Tongue (tissue), 2 donors: Measurements from ENCODE around the gene COA1. TPM values are rescaled to one million over a fixed set of nuclear protein-coding genes. Genes with fewer than 3 reads are reported as not detected.
"Not testable (repeated sequence)": the region's sequence is repeated elsewhere in the genome, so short reads cannot be mapped to it uniquely, and the experiment has no call there.

ENCODE experiments used
- DNase-seq: peaks from one replicate; pipeline ENCODE4 v3.0.0-alpha.2; 2015
- total RNA-seq: library from RNA; depleted of rRNA; stranded (reverse); fragments of >200 nt; gene quantifications from one replicate; pipeline ENCODE4 v1.2.3, GENCODE V29; 2014

The COA1 gene
- total RNA-seq, 1 donor from 2014 or later: 53.2 TPM

DNA sequence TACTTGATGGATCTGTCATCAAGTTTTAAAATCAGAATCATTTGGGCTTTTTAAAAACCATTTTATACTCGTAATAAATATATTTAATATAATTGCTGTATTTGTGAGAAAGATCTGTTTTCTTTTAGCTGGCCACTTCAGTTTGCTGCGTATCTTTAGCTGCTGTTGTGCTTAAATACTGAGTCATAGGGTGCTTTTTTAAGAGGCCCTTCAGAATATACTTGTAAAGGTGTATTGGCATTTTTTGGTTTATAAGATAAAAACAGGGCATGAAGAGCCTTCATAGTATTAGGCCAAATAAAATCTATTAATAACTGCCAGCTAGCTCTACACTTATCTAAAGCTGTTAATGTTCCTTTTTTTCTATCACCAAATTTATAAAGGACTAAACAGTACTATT, 102.6 kb downstream of the COA1 start:
- no peak for DNase-seq

DNA sequence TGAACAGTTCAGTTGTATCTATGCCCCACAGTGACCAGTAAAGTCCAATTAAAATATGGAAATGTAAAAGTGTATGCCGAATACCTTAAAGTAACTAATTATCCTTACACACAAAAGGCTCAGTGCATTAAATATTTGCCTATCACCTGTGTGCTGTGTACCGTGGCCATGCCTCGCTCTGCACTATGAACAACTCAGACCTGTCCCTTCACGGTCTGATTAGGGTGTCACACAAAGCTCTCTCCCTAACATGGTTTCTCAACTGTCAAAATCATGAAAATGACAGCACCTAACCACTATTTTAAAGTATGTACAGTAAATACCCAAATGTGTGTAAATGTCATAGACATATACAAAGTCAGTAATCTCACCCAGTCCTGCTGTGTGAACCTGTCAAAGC, 103.3 kb downstream of the COA1 start:
- DNase-seq: no peak

DNA sequence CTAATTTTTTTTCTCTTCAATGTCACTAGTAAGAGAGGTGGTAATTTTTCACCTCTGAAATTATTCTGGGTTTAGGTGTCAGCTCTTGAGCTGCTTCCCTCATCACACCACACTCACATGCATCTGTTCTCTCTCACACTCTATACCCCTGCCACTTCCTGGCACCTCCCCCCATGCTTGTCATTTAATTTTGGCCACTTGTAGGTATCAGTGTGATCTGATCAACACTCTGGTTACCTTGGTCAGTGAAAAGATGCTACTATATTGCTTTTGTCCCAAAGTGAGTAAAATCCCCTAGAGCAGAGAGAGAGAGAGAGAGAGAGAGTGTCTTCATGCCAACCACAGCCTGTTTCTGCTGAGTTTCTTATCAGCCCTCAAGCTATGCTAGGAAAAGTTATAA, 103.9 kb downstream of the COA1 start:
- DNase-seq: no peak

DNA sequence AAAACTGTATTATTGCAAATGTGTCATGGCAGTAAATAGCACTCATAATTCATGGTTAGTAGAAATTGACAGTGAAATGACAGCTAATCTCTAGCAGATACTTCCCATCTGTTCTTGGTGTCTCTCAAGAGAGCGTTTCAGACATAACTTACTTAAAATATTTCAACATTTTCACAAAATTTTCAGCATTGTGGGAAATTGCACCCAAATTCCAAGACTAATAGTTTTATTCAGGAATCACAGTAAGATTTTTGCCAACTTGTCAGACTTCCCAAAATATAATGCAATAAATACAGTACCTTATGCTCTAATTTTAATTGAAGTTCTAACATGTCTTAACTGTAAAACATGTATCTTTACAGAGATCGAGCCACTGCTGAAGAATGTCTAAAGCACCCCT, 105.2 kb downstream of the COA1 start:
- no peak for DNase-seq

DNA sequence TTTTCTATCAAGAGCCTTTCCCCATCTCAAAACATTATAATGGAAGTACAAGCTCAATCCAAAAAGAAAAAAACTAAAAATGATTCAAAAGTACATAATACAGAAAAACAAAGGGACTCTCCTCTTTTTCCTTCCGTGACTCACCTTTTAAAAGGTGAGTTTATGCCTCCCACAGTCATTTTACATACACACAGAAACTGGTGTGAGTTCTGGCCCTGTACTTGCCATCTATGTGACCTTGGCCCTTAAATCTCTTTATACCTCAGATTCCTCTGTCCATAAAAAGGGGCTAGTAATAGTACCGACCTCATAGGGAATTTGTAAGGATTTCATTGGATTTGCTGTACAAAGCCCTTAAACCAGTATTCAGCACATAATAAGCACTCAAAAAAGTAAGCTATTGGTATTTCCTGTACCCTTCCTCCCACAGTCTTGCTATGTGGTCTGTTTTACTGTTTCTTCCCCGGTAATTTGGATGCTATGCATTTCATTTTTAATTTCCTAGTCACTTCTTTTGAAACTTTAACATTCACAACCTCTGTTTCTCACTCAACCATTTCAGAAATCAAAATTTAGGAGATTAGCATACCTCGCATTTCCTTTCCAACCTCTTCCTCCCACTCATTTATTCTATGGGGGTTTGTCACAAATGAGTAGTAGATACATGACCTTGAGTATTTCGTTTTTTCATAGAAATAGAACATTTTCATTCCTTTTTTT, 107.4 kb downstream of the COA1 start:
- no peak for DNase-seq

DNA sequence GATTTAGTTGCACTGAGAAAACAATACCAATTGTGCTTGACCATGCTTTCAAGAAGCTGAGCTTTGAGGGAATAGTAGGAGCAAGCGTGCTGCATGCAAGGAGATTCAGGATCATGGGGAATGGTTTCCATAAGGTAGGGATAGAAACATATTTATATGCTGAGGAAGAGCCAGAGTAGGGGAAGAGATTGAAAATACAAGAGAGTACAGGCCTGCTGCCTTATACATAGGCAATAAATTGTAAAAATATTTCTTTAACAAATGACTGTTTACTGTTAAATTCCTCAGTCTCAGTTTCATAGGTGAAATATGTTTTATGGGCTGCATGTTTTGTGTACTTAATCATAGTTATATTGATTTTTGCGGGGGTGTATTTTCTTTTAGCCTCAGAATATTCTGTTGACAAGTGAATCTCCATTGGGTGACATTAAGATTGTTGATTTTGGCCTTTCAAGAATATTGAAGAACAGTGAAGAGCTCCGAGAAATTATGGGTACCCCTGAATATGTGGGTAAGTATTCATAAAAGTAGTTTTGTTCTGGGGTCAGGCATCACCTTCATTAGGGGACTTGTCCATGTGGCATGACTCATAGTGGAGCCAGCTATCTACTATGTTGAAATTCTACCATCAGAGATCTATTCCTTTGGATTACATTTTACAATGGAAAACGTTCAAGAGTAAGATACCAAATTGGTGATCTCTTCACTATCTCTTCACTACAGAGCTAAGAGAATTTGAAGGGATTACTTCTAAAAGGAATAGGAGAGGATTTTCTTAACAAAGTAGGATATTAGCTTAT, 109.9 kb downstream of the COA1 start:
- DNase-seq: no peak

DNA sequence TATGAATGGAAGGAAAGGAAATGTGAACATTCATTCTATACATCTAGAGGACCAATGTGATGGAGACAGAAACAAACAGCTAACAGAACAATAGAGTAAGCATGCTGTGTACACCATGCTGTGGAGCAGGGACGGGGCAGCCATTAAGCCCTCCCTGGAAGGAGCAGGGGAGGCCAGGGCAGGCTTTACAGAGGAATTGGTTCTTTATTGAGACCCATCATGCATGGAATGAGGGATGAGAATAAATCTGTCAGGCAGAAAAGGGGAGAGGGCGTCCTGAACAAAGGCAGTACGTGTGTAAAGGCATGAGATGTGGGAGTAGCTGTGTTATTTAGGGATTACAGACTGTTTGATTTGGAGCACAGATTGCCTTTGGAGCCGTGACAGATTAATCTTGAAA, 111.2 kb downstream of the COA1 start:
- DNase-seq: no peak

DNA sequence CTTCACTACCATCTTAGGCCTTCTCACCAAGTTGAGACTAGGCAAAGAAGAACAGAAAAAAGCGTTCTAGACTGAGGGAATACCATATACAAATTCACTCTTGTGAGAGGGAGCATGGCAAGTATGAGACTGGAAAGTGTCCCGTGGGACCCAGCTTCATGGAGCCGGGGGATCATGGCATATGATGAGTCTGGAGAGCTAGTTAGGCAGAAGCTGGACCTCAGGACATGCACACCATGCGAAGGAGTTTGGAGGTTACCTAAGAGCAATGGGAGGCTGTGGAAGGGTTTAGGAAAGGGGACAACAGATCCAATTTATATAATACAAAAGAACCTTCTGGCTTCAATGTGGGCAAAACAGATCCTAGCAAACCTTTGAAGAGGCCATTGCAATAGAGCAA, 112.3 kb downstream of the COA1 start:
- no peak for DNase-seq

DNA sequence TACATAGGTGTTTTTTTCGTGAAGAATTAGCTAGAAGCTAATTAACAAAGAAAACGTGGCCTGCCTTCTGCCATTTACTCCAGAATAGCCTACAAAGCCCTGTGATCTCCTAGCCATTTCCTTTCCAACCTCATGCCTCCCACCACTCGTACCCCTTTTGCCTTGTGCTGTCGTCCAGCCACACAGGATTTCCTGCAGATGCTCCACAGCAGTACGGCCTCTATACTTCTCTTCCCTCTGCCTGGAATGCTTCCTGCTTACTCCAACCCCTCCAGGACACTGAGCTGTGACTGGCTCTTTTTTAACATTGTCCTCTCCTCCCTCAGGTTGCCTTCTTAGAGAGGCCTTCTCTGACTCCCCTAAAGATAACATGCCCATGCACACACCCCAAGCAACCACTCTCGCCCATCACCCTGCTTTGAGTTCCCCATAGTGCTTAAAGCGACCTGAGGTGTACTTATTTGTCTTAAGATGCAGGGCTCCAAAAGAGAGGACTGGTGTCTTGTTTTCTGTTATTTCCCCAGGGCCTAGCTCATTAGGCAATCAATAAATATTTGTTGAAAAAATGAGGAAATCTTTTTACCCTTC, 113.7 kb downstream of the COA1 start:
- no peak for DNase-seq

DNA sequence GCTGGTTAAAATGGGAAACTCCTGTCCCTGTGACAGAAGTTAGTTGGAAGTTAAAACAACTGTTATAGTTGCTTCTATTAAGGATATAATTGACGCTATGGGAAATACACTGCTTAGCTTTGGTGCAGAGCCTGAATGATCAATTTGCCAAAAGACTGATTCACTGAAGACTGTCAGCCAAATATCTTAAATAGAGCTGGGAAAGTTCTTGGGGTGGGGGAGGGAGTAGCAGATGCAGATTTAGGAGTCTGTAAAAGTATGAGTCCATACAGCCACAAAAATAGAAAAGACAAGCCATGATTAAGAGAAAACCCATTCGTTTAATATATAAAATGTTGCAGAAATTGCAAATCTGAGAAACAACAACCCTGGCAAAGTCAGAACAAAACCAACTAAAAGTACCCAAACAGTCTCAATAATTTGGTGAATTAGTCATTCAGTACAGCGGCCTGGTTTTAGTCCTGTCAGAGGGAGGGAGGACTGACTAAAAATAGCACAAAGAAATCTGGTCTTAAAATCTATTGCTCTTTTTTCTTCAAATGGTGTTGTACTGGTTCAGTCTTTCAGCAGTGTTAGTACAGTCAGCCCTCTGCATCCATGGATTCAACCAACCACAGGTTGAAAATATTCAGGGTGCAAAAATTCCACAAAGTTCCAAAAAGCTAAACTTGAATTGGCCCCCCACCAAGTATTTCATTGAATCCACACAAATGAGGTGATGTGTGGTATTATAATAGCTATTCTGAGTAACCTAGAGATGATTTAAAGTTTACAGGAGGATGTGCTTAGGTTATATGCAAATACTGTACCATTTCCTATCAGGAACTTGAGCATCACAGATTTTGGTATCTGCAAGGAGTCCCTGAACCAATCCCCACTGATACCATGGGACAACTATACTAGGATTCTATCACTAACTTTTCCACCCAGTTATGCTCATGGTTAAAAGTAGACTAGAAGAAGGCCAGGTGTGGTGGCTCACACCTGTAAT, 116.4 kb downstream of the COA1 start:
- DNase-seq: peak; percentile 38

DNA sequence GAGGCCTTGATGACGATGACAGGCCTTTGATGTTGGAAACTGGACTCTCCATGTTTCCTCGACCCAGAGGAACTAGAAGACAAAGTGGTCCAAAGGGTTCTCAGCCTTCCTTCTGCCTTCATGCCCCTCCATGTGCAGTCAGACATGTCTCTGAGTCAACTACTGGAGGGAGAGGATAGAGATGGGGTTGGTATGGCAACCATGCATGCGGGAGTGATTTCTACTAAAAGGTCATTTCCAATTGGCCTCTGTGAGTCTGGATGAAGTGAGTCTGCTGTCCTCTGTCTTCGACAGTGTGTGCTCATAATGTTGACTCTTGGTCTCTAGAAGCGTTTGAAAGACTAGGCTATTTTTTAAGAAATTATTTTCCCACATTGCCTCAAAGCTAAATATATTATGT, 117.2 kb downstream of the COA1 start:
- no peak for DNase-seq

DNA sequence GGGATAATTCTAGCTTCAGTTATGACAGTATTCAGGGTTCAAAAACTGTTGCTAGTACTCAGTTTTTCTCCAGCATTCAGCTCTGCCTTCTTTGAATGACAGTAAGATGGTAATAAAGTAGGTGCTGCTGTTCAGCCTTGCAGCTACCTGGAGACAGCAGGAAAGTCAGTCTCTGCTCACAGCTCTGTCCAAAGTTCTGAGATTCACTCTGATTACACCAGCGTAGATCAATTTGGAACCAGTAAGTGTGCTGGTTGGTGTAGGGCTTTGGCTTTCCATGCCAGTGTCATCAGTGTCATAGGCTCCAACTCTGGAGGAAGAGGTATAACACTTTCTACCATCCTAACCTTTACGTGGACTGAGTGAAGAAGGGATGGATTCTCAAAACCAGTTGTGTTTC, 120.2 kb downstream of the COA1 start:
- no peak for DNase-seq

DNA sequence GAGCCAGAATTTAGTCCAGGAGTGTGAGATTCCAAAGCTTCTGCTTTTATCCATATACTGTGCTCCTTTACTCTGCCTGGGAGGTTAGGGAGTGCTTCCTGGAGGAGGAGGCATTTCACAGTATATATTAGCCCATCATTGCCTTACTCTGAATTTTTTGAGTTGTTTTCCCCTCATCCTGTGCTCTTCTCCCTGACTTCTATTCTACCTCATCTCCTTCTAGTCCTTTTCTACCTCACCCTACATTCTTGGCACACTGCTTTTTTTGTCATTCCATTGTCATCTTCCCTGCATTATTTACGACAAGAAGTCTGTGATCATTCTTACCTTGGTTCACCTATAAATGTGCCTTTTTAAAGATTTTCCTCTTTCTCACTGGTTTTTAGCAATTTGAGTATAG, 125.1 kb downstream of the COA1 start:
- DNase-seq: no peak

DNA sequence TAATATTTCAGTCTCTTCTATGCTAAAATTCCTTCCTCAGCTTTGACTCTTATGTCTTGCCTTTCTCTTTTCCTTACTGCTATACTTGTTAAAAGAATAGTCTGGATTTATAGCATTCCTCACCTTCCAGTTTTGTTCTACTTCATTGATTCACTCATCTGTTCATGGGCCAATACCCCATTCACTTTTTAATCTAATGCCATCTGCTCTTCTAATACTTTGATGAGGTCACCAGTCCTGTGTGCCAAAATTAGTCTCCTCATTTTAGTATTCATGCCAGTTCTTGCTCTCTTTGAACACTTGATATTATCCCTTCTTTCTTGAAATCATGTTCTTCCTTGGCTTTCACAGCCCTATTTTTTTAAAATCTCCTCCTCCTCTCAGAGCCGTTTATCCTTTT, 127.1 kb downstream of the COA1 start:
- no peak for DNase-seq

DNA sequence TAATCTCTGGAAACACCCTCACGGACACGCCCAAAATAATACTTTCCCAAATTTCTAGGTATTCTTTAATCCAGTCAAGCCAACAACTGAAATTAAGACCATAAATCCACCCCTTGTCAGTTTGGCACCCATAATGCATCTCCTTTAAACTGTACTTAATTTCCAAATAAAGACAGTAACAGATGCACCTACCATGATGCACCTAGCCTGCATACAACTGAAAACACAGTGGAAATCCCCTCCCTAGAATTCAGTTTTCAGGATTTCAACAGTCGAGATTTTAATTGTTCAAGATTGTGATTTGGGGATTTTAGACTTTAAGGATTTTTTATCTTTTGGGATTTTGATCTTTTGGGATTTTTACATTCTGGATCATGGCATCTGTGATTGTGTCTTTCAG, 129.3 kb downstream of the COA1 start:
- no peak for DNase-seq

DNA sequence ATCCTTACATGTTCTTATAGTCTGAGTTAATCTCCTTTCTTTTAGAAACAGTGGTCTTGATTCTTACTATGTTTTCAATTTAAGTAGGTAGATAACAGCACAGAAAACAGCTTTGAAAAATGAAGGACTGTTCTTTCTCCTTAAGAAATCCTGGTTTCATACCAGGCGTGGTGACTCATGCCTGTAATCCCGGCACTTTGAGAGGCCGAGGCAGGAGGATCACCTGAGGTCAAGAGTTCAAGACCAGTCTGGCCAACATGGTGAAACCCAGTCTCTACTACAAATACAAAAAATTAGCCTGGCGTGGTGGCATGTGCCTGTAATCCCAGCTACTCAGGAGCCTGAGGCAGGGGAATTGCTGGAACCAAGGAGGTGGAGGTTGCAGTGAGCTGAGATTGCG, 132.9 kb downstream of the COA1 start:
- not testable (repeated sequence) for DNase-seq

DNA sequence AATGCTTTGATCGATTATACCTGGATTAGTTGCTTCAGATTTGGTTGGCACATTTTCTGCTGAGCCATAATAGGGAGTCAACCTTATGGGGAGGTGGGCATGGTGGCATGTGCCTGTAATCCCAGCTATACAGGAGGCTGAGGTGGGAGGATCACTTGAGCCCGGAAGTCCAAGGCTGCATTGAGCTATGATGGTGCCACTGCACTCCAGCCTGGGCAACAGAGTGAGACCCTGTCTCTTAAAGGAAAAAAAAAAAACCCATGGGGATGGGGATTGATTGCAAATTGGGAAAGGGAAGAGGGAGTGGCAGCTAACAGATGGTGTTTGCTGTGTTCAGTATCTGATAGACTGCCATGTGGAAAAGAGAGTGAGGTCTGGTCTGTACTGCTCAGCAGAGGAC, 135.3 kb downstream of the COA1 start:
- no peak for DNase-seq

DNA sequence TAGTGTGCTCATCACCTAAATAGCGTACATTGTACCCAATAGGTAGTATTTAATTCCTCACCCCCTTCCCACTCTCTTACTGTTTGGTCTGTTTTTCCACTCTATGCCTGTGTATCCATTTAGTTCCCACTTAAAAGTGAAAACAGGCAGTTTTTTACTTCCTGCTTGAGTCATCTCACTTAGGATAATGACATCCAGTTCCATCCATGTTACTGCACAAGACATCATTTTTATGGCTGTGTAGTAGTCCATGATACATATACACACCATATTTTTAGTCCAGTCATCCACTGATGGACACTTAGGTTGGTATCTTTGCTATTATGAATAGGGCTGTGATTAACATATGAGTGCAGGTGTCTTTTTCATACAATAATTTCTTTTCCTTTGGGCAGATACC, 136.3 kb downstream of the COA1 start:
- DNase-seq: no peak

DNA sequence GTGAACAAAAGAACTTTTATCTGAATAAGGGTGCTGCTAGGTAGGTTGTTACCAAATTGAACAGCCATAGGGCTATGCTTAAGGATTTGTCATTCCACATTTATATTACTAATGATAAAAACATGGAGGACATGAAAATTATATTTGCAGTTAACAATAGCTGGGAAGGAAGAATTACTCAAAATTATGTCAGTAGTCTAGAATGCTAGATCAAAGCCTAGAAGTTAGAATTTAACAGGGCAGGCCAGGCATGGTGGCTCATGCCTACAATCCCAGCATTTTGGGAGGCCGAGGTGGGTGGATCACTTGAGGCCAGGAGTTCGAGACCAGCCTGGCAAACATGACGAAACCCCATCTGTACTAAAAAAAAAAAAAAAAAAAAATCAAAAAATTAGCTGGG, 137.0 kb downstream of the COA1 start:
- DNase-seq: no peak

DNA sequence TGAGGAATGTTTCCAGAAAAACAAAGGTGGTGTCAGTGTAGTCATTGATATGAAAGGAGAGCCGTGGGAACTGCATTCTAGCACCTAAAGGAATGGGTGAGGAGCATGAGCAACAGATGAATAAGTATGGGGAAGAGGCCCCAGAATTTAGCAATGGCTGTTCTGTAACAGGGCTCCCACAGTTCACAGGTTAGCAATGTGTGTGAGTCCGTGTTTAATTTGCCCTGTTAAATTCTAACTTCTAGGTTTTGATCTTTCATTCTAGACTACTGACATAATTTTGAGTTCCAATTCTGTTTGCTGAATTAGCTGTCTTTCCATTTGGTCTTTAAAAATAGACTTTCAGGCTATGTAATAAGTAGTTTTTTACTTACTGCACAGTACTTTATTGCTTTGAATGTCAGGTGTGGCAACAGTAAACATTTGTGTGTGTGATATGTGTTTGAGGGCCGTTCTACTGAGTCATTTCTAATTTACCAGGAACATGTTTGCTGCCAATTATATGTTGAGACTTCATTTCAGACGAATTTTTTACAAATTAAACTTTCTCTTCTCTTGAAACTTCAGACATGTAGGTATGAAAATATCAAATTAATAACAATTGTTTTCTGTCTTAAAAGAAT, 137.7 kb downstream of the COA1 start:
- DNase-seq: no peak

DNA sequence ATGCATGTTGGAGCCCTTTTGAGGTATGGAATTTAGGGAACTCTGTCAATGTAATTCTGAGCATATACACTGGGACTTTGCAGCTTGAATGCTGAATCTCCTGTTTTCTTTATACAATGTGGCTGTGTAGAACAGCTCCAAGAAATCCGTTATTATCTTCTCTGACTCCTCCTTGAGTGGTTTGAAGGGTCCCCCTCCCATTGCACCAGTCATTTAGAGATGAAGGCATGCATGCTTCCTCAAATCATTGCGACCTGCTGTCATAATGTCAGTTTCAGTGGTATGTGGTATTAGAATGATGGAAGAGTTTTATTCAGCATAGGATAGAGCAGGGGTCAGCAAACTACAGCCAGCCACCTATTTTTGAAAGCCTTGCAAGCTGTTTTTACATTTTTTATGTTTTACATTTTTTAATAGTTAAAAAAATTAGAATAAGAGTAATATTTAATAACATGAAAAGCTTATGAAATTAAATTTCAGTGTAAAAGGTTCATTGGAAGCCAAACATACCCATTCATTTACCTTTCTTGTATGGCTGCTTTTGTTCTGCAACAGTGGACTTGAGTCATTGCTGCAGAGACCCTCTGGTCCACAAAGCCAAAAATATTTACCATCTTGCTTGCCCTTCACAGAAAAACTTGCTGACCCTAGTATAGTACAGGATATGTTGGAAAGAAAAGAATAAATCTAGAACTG, 138.3 kb downstream of the COA1 start:
- no peak for DNase-seq
